Measurements from ENCODE around the gene KLHL24.

KLHL24 gene

GRCh38 chr3:183699238-183699947 is 64.0 kb downstream of the KLHL24 start (continued):
- no peak for TF ChIP-seq ZNF146 (tag by site-specific recombination; IDR thresholded peaks at IDR 0.05)
- no peak for TF ChIP-seq KLF17 (tag by site-specific recombination; IDR thresholded peaks at IDR 0.05)
- TF ChIP-seq WT1 (tag by site-specific recombination; IDR thresholded peaks at IDR 0.05) = no peak
- no peak for TF ChIP-seq SCRT1 (tag by site-specific recombination; IDR thresholded peaks at IDR 0.05; ENCODE audit: borderline replicate concordance)
- no peak for TF ChIP-seq ZNF404 (tag by site-specific recombination; IDR thresholded peaks at IDR 0.05)
- TF ChIP-seq ZNF514 (tag by site-specific recombination; IDR thresholded peaks at IDR 0.05) = no peak
- no peak for TF ChIP-seq PBX3 (CRISPR knock-in tag; IDR thresholded peaks at IDR 0.05)
- no peak for TF ChIP-seq ZFHX2 (tag by site-specific recombination; conservative IDR thresholded peaks at IDR 0.05)
- no peak for TF ChIP-seq ZNF701 (tag by site-specific recombination; IDR thresholded peaks at IDR 0.05)
- TF ChIP-seq ZBTB20 (tag by site-specific recombination; IDR thresholded peaks at IDR 0.05) = no peak
- no peak for TF ChIP-seq ZNF585B (tag by site-specific recombination; IDR thresholded peaks at IDR 0.05)
- TF ChIP-seq ZNF488 (tag by site-specific recombination; IDR thresholded peaks at IDR 0.05) = no peak
- no peak for TF ChIP-seq REPIN1 (tag by site-specific recombination; IDR thresholded peaks at IDR 0.05; ENCODE audit: low read depth)
- TF ChIP-seq SCRT2 (tag by site-specific recombination; IDR thresholded peaks at IDR 0.05) = no peak
- no peak for TF ChIP-seq ZNF692 (tag by site-specific recombination; IDR thresholded peaks at IDR 0.05)
- TF ChIP-seq ZNF221 (tag by site-specific recombination; IDR thresholded peaks at IDR 0.05; ENCODE audit: borderline replicate concordance) = no peak
- no peak for TF ChIP-seq ZNF112 (tag by site-specific recombination; IDR thresholded peaks at IDR 0.05)
- TF ChIP-seq ZNF521 (tag by site-specific recombination; IDR thresholded peaks at IDR 0.05) = no peak
- peak; percentile 98 for TF ChIP-seq PRDM1 (tag by site-specific recombination; IDR thresholded peaks at IDR 0.05)
- peak; percentile 41; the same call in 1 of the 2 replicates for TF ChIP-seq ZNF362 (tag by site-specific recombination; IDR thresholded peaks at IDR 0.05)
- TF ChIP-seq SP7 (tag by site-specific recombination; IDR thresholded peaks at IDR 0.05) = no peak
- peak; percentile 23; the same call in 1 of the 2 replicates for TF ChIP-seq ZNF600 (tag by site-specific recombination; IDR thresholded peaks at IDR 0.05)
- 0 out of 2 replicates have a peak, but pooled peaks have one; percentile 7 for TF ChIP-seq IKZF3 (tag by site-specific recombination; IDR thresholded peaks at IDR 0.05)
- no peak for TF ChIP-seq PRDM10 (tag by site-specific recombination; IDR thresholded peaks at IDR 0.05)
- no peak for TF ChIP-seq ZNF658 (tag by site-specific recombination; IDR thresholded peaks at IDR 0.05)
- no peak for TF ChIP-seq ZNF571 (tag by site-specific recombination; IDR thresholded peaks at IDR 0.05)
- TF ChIP-seq ZNF530 (tag by site-specific recombination; IDR thresholded peaks at IDR 0.05; ENCODE audit: low read depth) = no peak
- peak; percentile 13; the same call in 1 of the 2 replicates for TF ChIP-seq ZNF366 (tag by site-specific recombination; conservative IDR thresholded peaks at IDR 0.05)
- no peak for TF ChIP-seq ZNF621 (tag by site-specific recombination; IDR thresholded peaks at IDR 0.05)
- TF ChIP-seq KLF7 (tag by site-specific recombination; IDR thresholded peaks at IDR 0.05; ENCODE audit: borderline replicate concordance) = 0 out of 2 replicates have a peak, but pooled peaks have one; percentile 17
- TF ChIP-seq ZNF610 (tag by site-specific recombination; IDR thresholded peaks at IDR 0.05; ENCODE audit: borderline replicate concordance) = no peak
- TF ChIP-seq ZNF785 (tag by site-specific recombination; IDR thresholded peaks at IDR 0.05) = no peak

Data from HEK293 (cell line).